ENCODE measurements around the gene CLEC20A. TPM values are rescaled to one million over a fixed set of nuclear protein-coding genes. Genes with fewer than 3 reads are reported as not detected.

CLEC20A gene
- total RNA-seq, 1 donor from 2014 or later: not detected

- TF ChIP-seq CTCF (IDR thresholded peaks at IDR 0.05): no peak
- no peak for TF ChIP-seq POLR2AphosphoS5 (IDR thresholded peaks at IDR 0.05; ENCODE audit: insufficient read depth in 1 of 2, low read depth in 1 of 2)
- TF ChIP-seq POLR2A (IDR thresholded peaks at IDR 0.05): no peak
- Histone ChIP-seq H3K27ac (no peak overlapping the region), H3K36me3 (no peaks in the 10 kb centered on the region), H3K4me3 (no peak overlapping the region), H3K4me1 (no peaks in the 10 kb centered on the region), H3K27me3 (no peaks in the 10 kb centered on the region), H3K9me3 (no peaks in the 10 kb centered on the region)
- DNase-seq (ENCODE audit: extremely low spot score in 2 of 2): peak in 1 of 2 donors; percentile 77
- intact Hi-C loops (cut with DNase I): no loop called here
These were observed 3.4 kb downstream of the CLEC20A start for GRCh38 chr1:178493301-178493741.

GRCh38 chr1:178492341-178492740, 4.4 kb downstream of the CLEC20A start:
- Histone ChIP-seq H3K36me3 (no peaks in the 10 kb centered on the region), H3K4me3 (no peak overlapping the region), H3K27ac (no peak overlapping the region), H3K4me1 (peaks cover 1% of the 10 kb centered on the region), H3K9me3 (no peaks in the 10 kb centered on the region), H3K27me3 (no peaks in the 10 kb centered on the region)
- no peak for TF ChIP-seq POLR2A (IDR thresholded peaks at IDR 0.05)
- no peak for TF ChIP-seq CTCF (IDR thresholded peaks at IDR 0.05)
- TF ChIP-seq POLR2AphosphoS5 (IDR thresholded peaks at IDR 0.05; ENCODE audit: insufficient read depth in 1 of 2, low read depth in 1 of 2): no peak
- DNase-seq (ENCODE audit: extremely low spot score in 2 of 2): peak in 1 of 2 donors; percentile 67
- intact Hi-C loops (cut with DNase I): no loop called here

- Histone ChIP-seq H3K36me3 (no peaks in the 10 kb centered on the region), H3K4me1 (peaks cover 8% of the 10 kb centered on the region), H3K4me3 (no peak overlapping the region), H3K9me3 (no peaks in the 10 kb centered on the region), H3K27ac (no peak overlapping the region), H3K27me3 (no peaks in the 10 kb centered on the region)
- TF ChIP-seq POLR2A (IDR thresholded peaks at IDR 0.05) (no peak), CTCF (IDR thresholded peaks at IDR 0.05) (no peak), POLR2AphosphoS5 (IDR thresholded peaks at IDR 0.05; ENCODE audit: insufficient read depth in 1 of 2, low read depth in 1 of 2) (no peak)
- DNase-seq (ENCODE audit: extremely low spot score in 2 of 2): peak in 1 of 2 donors; percentile 44
- intact Hi-C loops (cut with DNase I): no loop called here
These were observed 5.0 kb downstream of the CLEC20A start for GRCh38 chr1:178491721-178492120.

GRCh38 chr1:178490967-178491366, 5.8 kb downstream of the CLEC20A start:
- Histone ChIP-seq H3K27ac (no peak overlapping the region), H3K4me1 (peaks cover 12% of the 10 kb centered on the region), H3K4me3 (no peak overlapping the region), H3K27me3 (no peaks in the 10 kb centered on the region), H3K9me3 (no peaks in the 10 kb centered on the region), H3K36me3 (no peaks in the 10 kb centered on the region)
- intact Hi-C loops (cut with DNase I): no loop called here
- no peak for DNase-seq (ENCODE audit: extremely low spot score in 2 of 2)
- no peak for TF ChIP-seq POLR2AphosphoS5 (IDR thresholded peaks at IDR 0.05; ENCODE audit: insufficient read depth in 1 of 2, low read depth in 1 of 2)
- TF ChIP-seq CTCF (IDR thresholded peaks at IDR 0.05): no peak
- TF ChIP-seq POLR2A (IDR thresholded peaks at IDR 0.05): no peak

- no peaks in the 10 kb centered on the region for H3K9me3 ChIP-seq
- H3K4me3 ChIP-seq: no peak overlapping the region
- H3K36me3 ChIP-seq: no peaks in the 10 kb centered on the region
- intact Hi-C loops (cut with DNase I): no loop called here
- DNase-seq (ENCODE audit: extremely low spot score in 2 of 2): no peak
- no peak for TF ChIP-seq POLR2A (IDR thresholded peaks at IDR 0.05)
- no peak for TF ChIP-seq CTCF (IDR thresholded peaks at IDR 0.05)
- no peak for TF ChIP-seq POLR2AphosphoS5 (IDR thresholded peaks at IDR 0.05; ENCODE audit: insufficient read depth in 1 of 2, low read depth in 1 of 2)
- H3K27ac ChIP-seq: no peak overlapping the region
- peaks cover 12% of the 10 kb centered on the region for H3K4me1 ChIP-seq
- no peaks in the 10 kb centered on the region for H3K27me3 ChIP-seq
These were observed 6.6 kb downstream of the CLEC20A start for GRCh38 chr1:178490136-178490535.
